KMS-11 (cell line): Measurements from ENCODE around the gene PLEKHA4.

Experiments used
- H2AFZ ChIP-seq: fragments of 200-600 bp; sonication (generic); 2 replicates; pipeline ENCODE4 v1.6.1; 2016; ENCODE audit warnings: antibody characterized with exemption, mixed run types, low read depth
- H3K27ac ChIP-seq: fragments of 200-600 bp; sonication (generic); 2 replicates; pipeline ENCODE4 v1.6.1; 2016; ENCODE audit warnings: mild to moderate bottlenecking, mixed run types
- H3K27me3 ChIP-seq: fragments of 200-600 bp; sonication (generic); 2 replicates; pipeline ENCODE4 v1.6.1; 2017; ENCODE audit warnings: mild to moderate bottlenecking, low read depth, mixed run types, moderate library complexity; ENCODE audit not compliant: insufficient read depth
- H3K36me3 ChIP-seq: fragments of 200-600 bp; sonication (generic); 2 replicates; pipeline ENCODE4 v1.6.1; 2017; ENCODE audit warnings: mild to moderate bottlenecking, mixed run types; ENCODE audit not compliant: insufficient read depth
- H3K4me1 ChIP-seq: fragments of 200-600 bp; sonication (generic); 2 replicates; pipeline ENCODE4 v1.6.1; 2016; ENCODE audit warnings: mild to moderate bottlenecking, low read depth, mixed run types; ENCODE audit not compliant: poor library complexity, severe bottlenecking
- H3K4me2 ChIP-seq: fragments of 200-600 bp; sonication (generic); 2 replicates; pipeline ENCODE4 v1.7.0; 2016; ENCODE audit warnings: mild to moderate bottlenecking, mixed run types
- H3K4me3 ChIP-seq: fragments of 200-600 bp; sonication (generic); IDR thresholded peaks from 2 replicates; pipeline ENCODE4 v1.6.1; 2017; ENCODE audit warnings: low read depth, low read length, mixed read lengths; ENCODE audit not compliant: insufficient read depth
- H3K79me2 ChIP-seq: fragments of 200-600 bp; sonication (generic); 2 replicates; pipeline ENCODE4 v1.6.1; 2016; ENCODE audit warnings: low read depth, mixed run types; ENCODE audit not compliant: insufficient read depth
- H3K9ac ChIP-seq: fragments of 200-600 bp; sonication (generic); 2 replicates; pipeline ENCODE4 v1.6.1; 2016; ENCODE audit warnings: mild to moderate bottlenecking, mixed run types
- H4K20me1 ChIP-seq: fragments of 200-600 bp; sonication (generic); 2 replicates; pipeline ENCODE4 v1.6.1; 2016; ENCODE audit warnings: mild to moderate bottlenecking, mixed run types; ENCODE audit not compliant: insufficient read depth
- CTCF ChIP-seq: fragments of 200-600 bp; sonication (generic); conservative IDR thresholded peaks from 2 replicates; pipeline ENCODE4 v1.6.1; 2017; ENCODE audit warnings: low read depth, mild to moderate bottlenecking, antibody characterized with exemption, low read length, moderate library complexity, mixed read lengths

Gene PLEKHA4

DNA sequence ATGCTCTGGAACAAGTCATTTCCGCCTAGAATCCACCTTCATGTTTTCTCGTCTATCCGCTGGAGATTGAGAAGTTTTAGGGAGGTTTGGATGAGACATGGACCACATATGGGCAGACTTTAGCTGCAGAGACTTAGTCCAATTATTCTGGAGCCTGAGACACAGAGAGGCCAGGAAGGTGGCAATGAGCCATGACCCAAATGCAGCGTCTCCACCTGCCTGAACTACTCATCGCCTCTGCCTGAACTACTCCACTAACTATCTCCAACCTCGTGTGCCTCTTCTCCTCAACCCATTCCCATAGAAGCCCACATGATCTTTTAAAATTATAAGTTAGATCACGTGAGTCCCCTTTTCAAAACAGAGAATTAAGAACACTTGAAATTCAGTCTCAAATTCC is 5.6 kb downstream of the PLEKHA4 start:
- no peak overlapping the region for H3K9ac ChIP-seq
- no peak overlapping the region for H3K27ac ChIP-seq
- no peak overlapping the region for H2AFZ ChIP-seq
- H3K4me3 ChIP-seq = no peak overlapping the region
- TF ChIP-seq CTCF = no peak
- no peaks in the 10 kb centered on the region for H4K20me1 ChIP-seq
- H3K4me2 ChIP-seq = no peak overlapping the region
- no peaks in the 10 kb centered on the region for H3K36me3 ChIP-seq
- H3K27me3 ChIP-seq = peaks cover 39% of the 10 kb centered on the region
- no peaks in the 10 kb centered on the region for H3K79me2 ChIP-seq
- peaks cover 7% of the 10 kb centered on the region for H3K4me1 ChIP-seq

DNA sequence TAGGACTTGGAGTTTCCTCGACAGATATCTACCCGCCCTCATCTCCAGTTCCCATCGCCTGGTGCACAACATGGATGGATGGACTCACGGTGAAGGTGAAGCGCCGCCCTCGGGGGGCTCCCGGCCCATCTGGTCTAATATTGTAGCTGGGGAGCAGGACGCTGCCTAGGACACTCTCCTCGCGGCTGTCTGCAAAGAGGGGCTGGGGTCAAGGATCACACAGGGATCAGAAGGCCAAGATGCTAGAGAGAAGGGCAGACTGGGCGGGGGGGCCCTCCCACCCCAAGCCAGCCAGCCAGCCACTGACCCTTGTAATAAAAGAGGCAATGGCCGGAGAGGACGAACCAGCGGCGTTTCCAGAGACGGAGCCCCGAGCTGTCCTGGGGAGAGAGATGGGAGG is 7.1 kb downstream of the PLEKHA4 start:
- Histone ChIP-seq H3K9ac (no peak overlapping the region), H3K4me2 (no peak overlapping the region), H3K4me1 (peaks cover 5% of the 10 kb centered on the region), H2AFZ (no peak overlapping the region), H3K4me3 (no peak overlapping the region), H3K27me3 (peaks cover 23% of the 10 kb centered on the region), H4K20me1 (no peaks in the 10 kb centered on the region), H3K27ac (no peak overlapping the region), H3K36me3 (no peaks in the 10 kb centered on the region), H3K79me2 (no peaks in the 10 kb centered on the region)
- TF ChIP-seq CTCF = no peak

DNA sequence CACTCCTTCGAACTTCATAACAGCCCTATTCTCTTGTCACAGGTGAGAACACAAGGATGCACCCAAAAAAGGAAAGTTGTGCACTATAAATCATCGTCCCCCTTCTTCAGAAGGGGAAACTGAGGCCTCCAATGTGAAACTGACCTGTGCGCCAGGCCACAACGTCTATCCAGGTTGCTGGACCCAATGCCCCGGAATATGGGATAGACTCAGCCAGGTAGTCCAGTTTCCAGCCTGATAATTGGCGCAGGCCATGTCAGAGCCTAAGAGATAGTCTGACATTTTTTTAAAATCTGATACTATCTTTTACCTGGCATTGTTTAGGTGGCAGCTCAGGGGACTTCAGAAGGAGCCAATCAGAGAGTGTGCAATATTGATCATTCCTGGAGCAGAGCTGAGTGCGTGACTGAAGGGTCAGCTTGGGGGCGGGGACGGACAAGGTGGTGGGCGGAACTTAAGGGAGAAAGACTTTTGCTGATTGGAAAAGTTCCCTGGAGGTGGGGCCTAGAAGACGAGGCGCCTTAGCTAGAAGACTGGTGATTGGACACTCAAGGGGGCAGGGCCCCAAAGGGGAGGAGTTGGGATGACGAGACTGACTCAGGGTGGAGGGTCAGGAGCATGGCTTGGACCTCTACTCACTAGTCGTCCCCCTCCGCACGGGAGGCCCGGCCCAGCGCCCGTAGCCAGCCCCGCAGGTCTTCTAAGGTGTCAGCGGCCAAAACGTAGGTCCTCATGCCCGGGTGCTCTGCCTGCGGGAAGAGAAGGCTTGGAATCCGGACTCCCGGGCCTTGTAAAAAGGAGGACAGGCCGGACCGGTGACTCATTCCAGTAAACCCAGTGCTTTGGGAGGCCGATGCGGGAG is 8.5 kb downstream of the PLEKHA4 start:
- Histone ChIP-seq H4K20me1 (no peaks in the 10 kb centered on the region), H3K4me1 (no peaks in the 10 kb centered on the region), H3K4me3 (no peak overlapping the region), H3K27ac (no peak overlapping the region), H3K79me2 (no peaks in the 10 kb centered on the region), H2AFZ (peak overlapping the region; percentile 77), H3K4me2 (peak overlapping the region; percentile 61; the same call in 1 of the 2 replicates), H3K36me3 (no peaks in the 10 kb centered on the region), H3K27me3 (peaks cover 12% of the 10 kb centered on the region), H3K9ac (no peak overlapping the region)
- no peak for TF ChIP-seq CTCF

DNA sequence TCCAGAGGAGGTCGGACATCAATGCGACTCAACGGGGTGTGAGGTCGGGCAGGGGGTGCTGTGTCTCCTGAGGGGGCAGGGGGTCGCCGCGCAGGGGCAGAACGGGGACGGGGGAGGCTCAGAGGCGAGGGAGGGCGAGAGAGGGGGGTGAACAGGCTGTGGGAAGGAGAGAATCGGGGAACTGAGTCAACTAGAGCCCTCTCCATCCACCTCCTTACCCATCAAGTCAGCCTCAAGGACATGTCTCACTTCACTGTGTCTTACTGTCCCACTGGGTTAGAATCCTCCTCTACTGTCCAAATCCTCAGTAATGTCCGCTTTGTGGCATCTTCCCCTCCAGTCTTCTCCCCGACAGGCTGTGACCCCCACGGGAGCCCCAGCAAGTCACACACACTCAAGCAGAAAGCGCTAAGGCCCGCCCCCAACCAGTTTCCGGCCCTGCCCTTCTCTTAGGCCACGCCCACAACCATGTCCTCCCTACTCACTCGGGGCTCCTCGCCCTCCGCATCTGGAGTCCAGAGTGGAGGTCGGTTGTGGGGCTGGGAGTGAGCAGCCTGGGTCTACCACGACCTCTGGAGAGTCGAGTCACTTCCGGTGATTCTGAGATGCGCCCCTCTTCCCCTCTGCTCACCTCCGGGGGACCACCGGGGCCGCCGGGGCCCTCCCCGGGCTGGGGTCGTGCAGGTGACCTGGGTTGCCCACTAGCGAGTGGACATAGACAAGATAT is 9.3 kb downstream of the PLEKHA4 start:
- peaks cover 5% of the 10 kb centered on the region for H3K27me3 ChIP-seq
- no peaks in the 10 kb centered on the region for H3K79me2 ChIP-seq
- no peaks in the 10 kb centered on the region for H3K4me1 ChIP-seq
- no peak for TF ChIP-seq CTCF
- peak overlapping the region; percentile 77 for H2AFZ ChIP-seq
- H3K36me3 ChIP-seq = no peaks in the 10 kb centered on the region
- no peak overlapping the region for H3K9ac ChIP-seq
- peak overlapping the region; percentile 61 for H3K4me2 ChIP-seq
- H4K20me1 ChIP-seq = no peaks in the 10 kb centered on the region
- no peak overlapping the region for H3K27ac ChIP-seq
- no peak overlapping the region for H3K4me3 ChIP-seq
